H9 (cell line): ENCODE measurements around the gene SGO1. TPM values are rescaled to one million over a fixed set of nuclear protein-coding genes. Genes with fewer than 3 reads are reported as not detected.

Experiments
- DNase-seq: peaks from one replicate; pipeline ENCODE4 v3.0.0-alpha.2; 2017
- H2AFZ ChIP-seq: one replicate; pipeline ENCODE4 v1.6.1; 2013; ENCODE audit warnings: mild to moderate bottlenecking, low read length, control low read depth, moderate library complexity
- H2AK5ac ChIP-seq: 2 replicates; pipeline ENCODE4 v1.6.1; 2013; ENCODE audit warnings: low read length, control low read depth, mixed read lengths; ENCODE audit not compliant: insufficient read length
- H2BK120ac ChIP-seq: one replicate; pipeline ENCODE4 v1.6.1; 2013; ENCODE audit warnings: low read depth, mild to moderate bottlenecking, low read length, control low read depth, inconsistent platforms; ENCODE audit not compliant: poor library complexity, severe bottlenecking
- H2BK12ac ChIP-seq: 2 replicates; pipeline ENCODE4 v1.6.1; 2013; ENCODE audit warnings: low read length, control low read depth, mixed read lengths, low read depth; ENCODE audit not compliant: insufficient read length
- H2BK15ac ChIP-seq: 2 replicates; pipeline ENCODE4 v1.6.1; 2013; ENCODE audit warnings: low read depth, low read length, control low read depth
- H2BK20ac ChIP-seq: one replicate; pipeline ENCODE4 v1.6.1; 2013; ENCODE audit warnings: low read depth, mild to moderate bottlenecking, low read length, control low read depth, inconsistent platforms; ENCODE audit not compliant: poor library complexity, severe bottlenecking
- H2BK5ac ChIP-seq: 2 replicates; pipeline ENCODE4 v1.6.1; 2013; ENCODE audit warnings: low read length, control low read depth, mixed read lengths; ENCODE audit not compliant: insufficient read length
- H3K14ac ChIP-seq: 2 replicates; pipeline ENCODE4 v1.6.1; 2013; ENCODE audit warnings: low read length, control low read depth; ENCODE audit not compliant: insufficient read depth
- H3K18ac ChIP-seq: 2 replicates; pipeline ENCODE4 v1.6.1; 2013; ENCODE audit warnings: low read depth, mild to moderate bottlenecking, mixed read lengths, low read length, control low read depth; ENCODE audit not compliant: insufficient read length
- H3K23ac ChIP-seq: 2 replicates; pipeline ENCODE4 v1.6.1; 2013; ENCODE audit warnings: low read length, control low read depth, mixed read lengths, low read depth; ENCODE audit not compliant: insufficient read length
- H3K23me2 ChIP-seq: 2 replicates; pipeline ENCODE4 v1.6.1; 2013; ENCODE audit warnings: low read depth, mild to moderate bottlenecking, mixed read lengths, low read length, control low read depth; ENCODE audit not compliant: insufficient read length, poor library complexity, severe bottlenecking
- H3K27ac ChIP-seq: 2 replicates; pipeline ENCODE4 v1.5.1; 2013; ENCODE audit warnings: low read length, control low read depth, mixed read lengths, low read depth; ENCODE audit not compliant: insufficient read length
- H3K27me3 ChIP-seq: 2 replicates; pipeline ENCODE4 v1.6.1; 2013; ENCODE audit warnings: low read length, control low read depth, inconsistent platforms; ENCODE audit not compliant: insufficient read depth
- H3K4ac ChIP-seq: 2 replicates; pipeline ENCODE4 v1.6.1; 2013; ENCODE audit warnings: low read depth, mild to moderate bottlenecking, control low read depth, inconsistent platforms, low read length, moderate library complexity
- H3K4me1 ChIP-seq: 2 replicates; pipeline ENCODE4 v1.6.1; 2013; ENCODE audit warnings: low read length, control low read depth, inconsistent platforms; ENCODE audit not compliant: insufficient read depth
- H3K4me2 ChIP-seq: 2 replicates; pipeline ENCODE4 v1.6.1; 2013; ENCODE audit warnings: low read length, control low read depth, mixed read lengths; ENCODE audit not compliant: insufficient read length, insufficient read depth
- H3K56ac ChIP-seq: 2 replicates; pipeline ENCODE4 v1.6.1; 2013; ENCODE audit warnings: low read depth, mild to moderate bottlenecking, mixed read lengths, low read length, control low read depth; ENCODE audit not compliant: insufficient read length
- H3K79me1 ChIP-seq: 2 replicates; pipeline ENCODE4 v1.6.1; 2013; ENCODE audit warnings: low read depth, mild to moderate bottlenecking, moderate library complexity, low read length, control low read depth, inconsistent platforms; ENCODE audit not compliant: insufficient read depth, poor library complexity, severe bottlenecking
- H3K79me2 ChIP-seq: 2 replicates; pipeline ENCODE4 v1.6.1; 2013; ENCODE audit warnings: low read length, control low read depth, inconsistent platforms; ENCODE audit not compliant: insufficient read depth
- H3K9ac ChIP-seq: 2 replicates; pipeline ENCODE4 v1.6.1; 2013; ENCODE audit warnings: low read length, control low read depth, mixed read lengths; ENCODE audit not compliant: insufficient read length; ENCODE audit errors: extremely low read depth
- H3K9me3 ChIP-seq: one replicate; pipeline ENCODE4 v1.6.1; 2013; ENCODE audit warnings: low read depth, low read length, inconsistent platforms; ENCODE audit not compliant: control insufficient read depth
- H3T11ph ChIP-seq: one replicate; pipeline ENCODE4 v1.6.1; 2013; ENCODE audit warnings: mild to moderate bottlenecking, low read length, control low read depth, inconsistent platforms
- H4K20me1 ChIP-seq: one replicate; pipeline ENCODE4 v1.6.1; 2013; ENCODE audit not compliant: control insufficient read depth, insufficient read length, insufficient read depth
- H4K5ac ChIP-seq: 2 replicates; pipeline ENCODE4 v1.6.1; 2013; ENCODE audit warnings: low read depth, mild to moderate bottlenecking, mixed read lengths, low read length, control low read depth; ENCODE audit not compliant: insufficient read length
- H4K8ac ChIP-seq: replicated peaks from 2 replicates; pipeline ENCODE4 v1.6.1; 2013; ENCODE audit warnings: low read length, control low read depth, mixed read lengths, low read depth; ENCODE audit not compliant: insufficient read length
- H4K91ac ChIP-seq: 2 replicates; pipeline ENCODE4 v1.6.1; 2013; ENCODE audit warnings: low read depth, mild to moderate bottlenecking, moderate library complexity, mixed read lengths, low read length, control low read depth; ENCODE audit not compliant: insufficient read length
- H3K27ac Mint-ChIP-seq, 3 experiments: 2 replicates in 2 of 3; 3 replicates in 1 of 3; pipeline ENCODE4 v1.8.0; 2020 to 2021; ENCODE audit warnings: mixed read lengths in 3 of 3, mild to moderate bottlenecking in 1 of 3, moderate library complexity in 1 of 3
- H3K27me3 Mint-ChIP-seq: 2 replicates; pipeline ENCODE4 v1.8.0; 2021; ENCODE audit warnings: low read depth, mild to moderate bottlenecking, moderate library complexity, mixed read lengths
- H3K36me3 Mint-ChIP-seq, 3 experiments: 2 replicates in 2 of 3; 3 replicates in 1 of 3; pipeline ENCODE4 v1.8.0; 2020 to 2021; ENCODE audit warnings: low read depth in 3 of 3, mixed read lengths in 3 of 3; ENCODE audit not compliant: insufficient read depth in 1 of 3
- H3K4me1 Mint-ChIP-seq, 2 experiments: 2 replicates each; pipeline ENCODE4 v1.8.0; 2020; ENCODE audit warnings: mixed read lengths in 2 of 2
- H3K4me3 Mint-ChIP-seq, 2 experiments: 2 replicates in 1 of 2; 3 replicates in 1 of 2; pipeline ENCODE4 v1.8.0; 2020 to 2021; ENCODE audit warnings: mild to moderate bottlenecking in 2 of 2, mixed read lengths in 2 of 2, moderate library complexity in 1 of 2
- H3K9me3 Mint-ChIP-seq, 2 experiments: 2 replicates in 1 of 2; 3 replicates in 1 of 2; pipeline ENCODE4 v1.8.0; 2020; ENCODE audit warnings: mild to moderate bottlenecking in 2 of 2, mixed read lengths in 2 of 2, moderate library complexity in 1 of 2
- CTCF ChIP-seq: fragments of 200-600 bp; sonication (generic); conservative IDR thresholded peaks from 3 replicates; pipeline ENCODE4 v1.8.0; 2021; ENCODE audit warnings: antibody characterized with exemption, mild to moderate bottlenecking
- WGBS: extraction: QIAGEN DNeasy Blood & Tissue Kit; methylation state at CpG from one replicate; pipeline ENCODE4 v1.1.7; 2013; ENCODE audit warnings: missing lambda C conversion rate, low lambda C conversion rate, mixed read lengths; ENCODE audit not compliant: insufficient read length; ENCODE audit errors: extremely low coverage; 5-methylcytosine and 5-hydroxymethylcytosine counted together
- total RNA-seq: library from RNA; stranded (reverse); gene quantifications from 2 replicates; pipeline ENCODE4 v1.2.1, GENCODE V29; 2021

Gene SGO1
- total RNA-seq, 1 experiment from 2014 or later, result 30.7 TPM

- H3K27me3 Mint-ChIP-seq, result no peaks in the 10 kb centered on the region
- H3K9me3 Mint-ChIP-seq, result no peaks in the 10 kb centered on the region
- H3K4me3 Mint-ChIP-seq, result no peak overlapping the region
- no peaks in the 10 kb centered on the region for H3K27me3 ChIP-seq
- no peak overlapping the region for H3K9ac ChIP-seq
- no peak overlapping the region for H3K18ac ChIP-seq
- no peaks in the 10 kb centered on the region for H4K20me1 ChIP-seq
- H3K56ac ChIP-seq, result no peak overlapping the region
- no peaks in the 10 kb centered on the region for H3K4me1 ChIP-seq
- no peak overlapping the region for H2AFZ ChIP-seq
- no peaks in the 10 kb centered on the region for H3K79me1 ChIP-seq
- no CpG with 5 or more reads among the region's 7 CpGs for WGBS
- no peak overlapping the region for H4K5ac ChIP-seq
- no peak overlapping the region for H3K4ac ChIP-seq
- peak; percentile 22; the same call in 1 of the 3 replicates for TF ChIP-seq CTCF
- H2BK5ac ChIP-seq, result no peak overlapping the region
- H3K4me2 ChIP-seq, result no peak overlapping the region
- no peak overlapping the region for H3K23ac ChIP-seq
- H3K23me2 ChIP-seq, result no peaks in the 10 kb centered on the region
- H2BK12ac ChIP-seq, result no peak overlapping the region
- H4K8ac ChIP-seq, result no peak overlapping the region
- H2BK20ac ChIP-seq, result no peak overlapping the region
- no peak overlapping the region for H3K27ac Mint-ChIP-seq
- no peak for DNase-seq
- no peak overlapping the region for H2BK15ac ChIP-seq
- H3K14ac ChIP-seq, result no peak overlapping the region
- H3K79me2 ChIP-seq, result no peaks in the 10 kb centered on the region
- no peaks in the 10 kb centered on the region; a peak in 1 of 7 replicates for H3K36me3 Mint-ChIP-seq
- H2AK5ac ChIP-seq, result no peak overlapping the region
- no peaks in the 10 kb centered on the region for H3K9me3 ChIP-seq
- H3K4me1 Mint-ChIP-seq, result no peaks in the 10 kb centered on the region
- H2BK120ac ChIP-seq, result no peak overlapping the region
- no peak overlapping the region for H3K27ac ChIP-seq
- H4K91ac ChIP-seq, result no peak overlapping the region
- no peak overlapping the region for H3T11ph ChIP-seq
Observed at GRCh38 chr3:20130106-20130505, 55.9 kb downstream of the SGO1 start.
